Measurements from ENCODE around the gene HOOK2.

HOOK2 gene

GRCh38 chr19:12783291-12783848, 8.0 kb upstream of the HOOK2 start:
- DNase-seq (ENCODE audit: low read depth): no peak

- DNase-seq (ENCODE audit: low read depth): peak; percentile 93
Observed at GRCh38 chr19:12782424-12783290, 7.3 kb upstream of the HOOK2 start.

GRCh38 chr19:12782174-12782423, 6.7 kb upstream of the HOOK2 start:
- no peak for DNase-seq (ENCODE audit: low read depth)

GRCh38 chr19:12779162-12779993, 4.0 kb upstream of the HOOK2 start:
- DNase-seq (ENCODE audit: low read depth): no peak

GRCh38 chr19:12778905-12779161, 3.5 kb upstream of the HOOK2 start:
- DNase-seq (ENCODE audit: low read depth): no peak

- no peak for DNase-seq (ENCODE audit: low read depth)
Observed at GRCh38 chr19:12778017-12778904, 2.9 kb upstream of the HOOK2 start.

GRCh38 chr19:12777217-12778016, 2.1 kb upstream of the HOOK2 start:
- peak; percentile 72 for DNase-seq (ENCODE audit: low read depth)

- DNase-seq (ENCODE audit: low read depth): no peak
Observed at GRCh38 chr19:12773571-12773970, 1.8 kb downstream of the HOOK2 start.

GRCh38 chr19:12772323-12772722, 3.0 kb downstream of the HOOK2 start:
- DNase-seq (ENCODE audit: low read depth): no peak

- no peak for DNase-seq (ENCODE audit: low read depth)
Observed at GRCh38 chr19:12770922-12771321, 4.4 kb downstream of the HOOK2 start.

GRCh38 chr19:12769689-12770088, 5.7 kb downstream of the HOOK2 start:
- DNase-seq (ENCODE audit: low read depth): peak; percentile 54

- no peak for DNase-seq (ENCODE audit: low read depth)
Observed at GRCh38 chr19:12767666-12768065, 7.7 kb downstream of the HOOK2 start.

- no peak for DNase-seq (ENCODE audit: low read depth)
Observed at GRCh38 chr19:12767150-12767549, 8.2 kb downstream of the HOOK2 start.

GRCh38 chr19:12766051-12766521, 9.3 kb downstream of the HOOK2 start:
- DNase-seq (ENCODE audit: low read depth): peak; percentile 70

- no peak for DNase-seq (ENCODE audit: low read depth)
Observed at GRCh38 chr19:12764698-12765097, 10.7 kb downstream of the HOOK2 start.

- DNase-seq (ENCODE audit: low read depth): no peak
Observed at GRCh38 chr19:12763100-12763499, 12.3 kb downstream of the HOOK2 start.

GRCh38 chr19:12759686-12760085, 15.7 kb downstream of the HOOK2 start:
- no peak for DNase-seq (ENCODE audit: low read depth)

GRCh38 chr19:12757544-12758274, 17.6 kb downstream of the HOOK2 start:
- DNase-seq (ENCODE audit: low read depth): peak; percentile 44

- no peak for DNase-seq (ENCODE audit: low read depth)
Observed at GRCh38 chr19:12756150-12756883, 19.0 kb downstream of the HOOK2 start.
